ENCODE data around the gene DEFB132.
"Not testable (repeated sequence)": the region's sequence is repeated elsewhere in the genome, so short reads cannot be mapped to it uniquely, and the experiment has no call there.

The DEFB132 gene

DNA sequence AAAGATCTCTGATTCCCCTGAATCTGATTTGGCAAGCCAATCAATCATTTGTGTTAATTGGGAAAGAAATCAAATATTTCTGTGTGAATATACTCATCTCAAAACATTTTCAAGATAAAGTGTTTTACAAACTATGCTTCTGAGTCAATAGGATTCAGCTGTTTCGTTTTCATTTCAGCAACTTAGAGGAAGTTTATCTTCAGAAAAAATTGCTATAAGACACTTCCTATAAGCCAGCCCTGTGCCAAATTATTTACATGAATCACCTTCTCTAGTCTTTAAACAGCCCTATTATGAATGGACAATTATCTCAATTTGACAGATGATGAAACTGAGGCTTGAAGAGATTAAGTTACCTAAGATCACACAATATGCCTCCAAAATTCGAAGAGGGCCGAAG is 19.6 kb upstream of the DEFB132 start:
- Mint-ChIP-seq H3K27me3 (ENCODE audit: low read depth) (peaks cover 8% of the 10 kb centered on the region), H3K4me1 (ENCODE audit: low read depth) (peaks cover 14% of the 10 kb centered on the region), H3K4me3 (peak overlapping the region; percentile 80), H3K9me3 (no peaks in the 10 kb centered on the region), H3K27ac (peak overlapping the region; percentile 94), H3K36me3 (ENCODE audit: low read depth) (no peaks in the 10 kb centered on the region)
- no peak for DNase-seq (ENCODE audit: low spot score)

DNA sequence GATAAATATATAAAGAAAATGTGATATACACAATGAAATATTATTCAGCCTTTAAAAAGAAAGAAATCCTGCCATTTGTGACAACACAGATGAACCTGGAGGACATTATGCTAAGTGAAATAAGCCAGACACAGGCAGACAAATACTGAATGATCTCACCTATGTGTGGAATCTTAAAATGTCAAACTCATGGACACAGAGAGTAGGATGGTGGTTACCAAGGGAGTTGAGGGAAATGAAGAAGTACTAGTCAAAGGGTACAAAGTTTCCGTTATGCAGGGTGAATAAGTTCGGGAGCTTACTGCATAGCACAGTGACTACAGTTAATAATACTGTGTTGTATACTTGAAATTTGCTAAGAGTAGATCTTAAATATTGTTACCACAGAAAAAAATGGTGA is 14.6 kb upstream of the DEFB132 start:
- no peaks in the 10 kb centered on the region for H3K9me3 Mint-ChIP-seq
- H3K4me1 Mint-ChIP-seq (ENCODE audit: low read depth) = peaks cover 8% of the 10 kb centered on the region
- no peak for DNase-seq (ENCODE audit: low spot score)
- no peak overlapping the region for H3K27ac Mint-ChIP-seq
- peaks cover 22% of the 10 kb centered on the region for H3K27me3 Mint-ChIP-seq (ENCODE audit: low read depth)
- H3K4me3 Mint-ChIP-seq = no peak overlapping the region
- H3K36me3 Mint-ChIP-seq (ENCODE audit: low read depth) = no peaks in the 10 kb centered on the region

DNA sequence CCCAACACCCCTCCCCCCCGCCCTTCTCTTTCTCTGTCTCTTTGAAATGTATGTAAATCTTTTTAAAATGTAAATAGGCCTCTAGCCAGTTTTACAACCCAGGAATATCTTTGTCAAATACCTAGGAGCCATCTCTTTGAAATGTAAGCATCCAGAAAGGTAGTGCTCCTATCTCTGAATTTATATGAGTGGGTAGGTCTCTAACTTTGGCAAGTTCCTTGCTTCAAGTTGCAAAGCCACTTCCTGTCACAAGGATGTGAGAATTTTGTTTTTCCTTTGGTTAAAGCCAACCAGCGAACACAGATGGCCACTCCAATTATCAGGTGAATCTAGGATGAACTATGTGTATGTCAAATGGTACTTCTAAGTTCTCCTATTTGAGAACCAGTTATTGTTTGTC is 6.2 kb upstream of the DEFB132 start:
- Mint-ChIP-seq H3K4me3 (no peak overlapping the region), H3K27ac (no peak overlapping the region)

DNA sequence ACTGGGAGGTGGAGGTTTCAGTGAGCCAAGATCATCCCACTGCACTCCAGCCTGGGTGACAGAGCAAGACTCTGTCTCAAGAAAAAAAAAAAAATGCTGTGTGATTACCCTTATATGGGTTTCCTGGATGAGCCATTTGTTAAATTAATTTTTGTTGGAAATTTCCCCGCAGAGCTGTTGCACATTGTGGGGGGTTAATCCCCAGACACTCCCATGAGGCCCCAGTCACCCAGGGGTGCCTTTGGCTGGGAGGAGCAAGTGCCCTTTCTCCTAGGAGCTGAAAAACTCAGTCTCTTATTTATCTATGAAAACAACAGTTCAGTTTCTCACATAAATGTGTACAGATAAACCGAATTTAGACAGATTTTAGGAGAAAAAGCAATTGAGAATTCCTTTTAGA is 4.7 kb upstream of the DEFB132 start:
- no peak for DNase-seq (ENCODE audit: low spot score)
- Mint-ChIP-seq H3K27ac (no peak overlapping the region), H3K4me3 (no peak overlapping the region), H3K27me3 (ENCODE audit: low read depth) (no peaks in the 10 kb centered on the region), H3K4me1 (ENCODE audit: low read depth) (peaks cover 9% of the 10 kb centered on the region), H3K36me3 (ENCODE audit: low read depth) (no peaks in the 10 kb centered on the region), H3K9me3 (no peaks in the 10 kb centered on the region)

More for the DNA sequence above, 6.2 kb upstream of the DEFB132 start:
- no peaks in the 10 kb centered on the region for H3K9me3 Mint-ChIP-seq
- H3K27me3 Mint-ChIP-seq (ENCODE audit: low read depth) = no peaks in the 10 kb centered on the region
- DNase-seq (ENCODE audit: low spot score) = no peak
- no peaks in the 10 kb centered on the region for H3K36me3 Mint-ChIP-seq (ENCODE audit: low read depth)
- peaks cover 9% of the 10 kb centered on the region for H3K4me1 Mint-ChIP-seq (ENCODE audit: low read depth)

DNA sequence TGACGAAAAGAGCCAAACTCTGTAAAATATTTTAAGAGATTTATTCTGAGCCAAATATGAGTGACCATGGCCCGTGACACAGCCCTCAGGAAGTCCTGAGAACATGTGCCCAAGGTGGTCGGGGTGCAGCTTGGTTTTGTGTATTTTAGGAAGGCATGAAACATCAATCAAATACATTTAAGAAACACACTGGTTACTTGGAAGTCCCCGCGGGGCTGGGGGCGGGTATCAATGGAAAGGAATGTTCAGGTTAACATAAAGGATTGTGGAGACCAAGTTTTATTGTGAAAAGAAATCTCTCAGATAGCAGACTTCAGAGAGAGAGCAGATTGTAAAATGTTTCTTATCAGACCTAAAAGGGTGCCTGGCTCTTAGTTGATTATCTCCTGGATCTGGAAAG is 4.1 kb upstream of the DEFB132 start:
- not testable (repeated sequence) for H3K36me3 Mint-ChIP-seq (ENCODE audit: low read depth); H3K9me3 Mint-ChIP-seq; H3K27me3 Mint-ChIP-seq (ENCODE audit: low read depth); H3K4me3 Mint-ChIP-seq; DNase-seq (ENCODE audit: low spot score); H3K27ac Mint-ChIP-seq
- peaks cover 13% of the 10 kb centered on the region for H3K4me1 Mint-ChIP-seq (ENCODE audit: low read depth)

DNA sequence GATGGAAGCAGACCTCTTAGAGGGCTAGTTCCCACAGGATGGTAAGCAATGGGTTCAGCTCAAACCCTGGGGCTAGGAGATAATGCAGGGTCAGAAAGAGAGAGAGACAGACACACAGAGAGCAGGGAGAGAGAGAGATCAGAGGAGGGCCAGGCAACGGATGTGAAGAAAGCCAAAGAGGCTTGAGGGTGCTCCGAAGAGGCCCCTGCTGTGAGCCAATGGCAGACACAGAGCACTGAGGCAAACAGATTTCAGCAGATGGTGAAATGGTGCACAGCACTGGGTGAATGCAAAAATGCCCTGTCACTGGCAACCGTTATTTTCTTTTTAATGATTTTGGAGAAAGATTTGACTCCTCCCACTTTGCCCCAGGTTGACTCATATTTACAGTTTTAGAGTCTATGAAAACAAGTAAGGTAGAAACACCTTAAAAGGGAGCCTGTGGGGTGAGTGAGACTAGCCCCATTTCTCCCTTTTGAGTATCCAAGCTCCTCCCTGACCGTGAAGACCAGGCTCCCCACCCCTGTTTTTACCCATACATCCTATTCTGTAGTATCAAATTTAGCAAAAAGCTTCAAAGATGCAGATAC is 840 bp downstream of the DEFB132 start:
- H3K27me3 Mint-ChIP-seq (ENCODE audit: low read depth) = no peaks in the 10 kb centered on the region
- H3K27ac Mint-ChIP-seq = peak overlapping the region; percentile 39
- H3K9me3 Mint-ChIP-seq = no peaks in the 10 kb centered on the region

DNA sequence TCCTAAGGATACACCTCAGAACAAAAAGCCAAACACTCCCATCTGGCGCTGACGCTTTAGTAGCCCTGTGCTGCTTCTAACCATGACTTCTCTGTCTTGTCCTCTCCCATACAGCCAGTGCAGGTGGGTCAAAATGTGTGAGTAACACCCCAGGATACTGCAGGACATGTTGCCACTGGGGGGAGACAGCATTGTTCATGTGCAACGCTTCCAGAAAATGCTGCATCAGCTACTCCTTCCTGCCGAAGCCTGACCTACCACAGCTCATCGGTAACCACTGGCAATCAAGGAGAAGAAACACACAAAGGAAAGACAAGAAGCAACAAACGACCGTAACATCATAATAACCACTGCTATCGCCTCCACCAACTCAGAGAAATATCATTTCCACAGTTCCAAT is 1.4 kb downstream of the DEFB132 start:
- Mint-ChIP-seq H3K27ac (no peak overlapping the region), H3K4me1 (ENCODE audit: low read depth) (peaks cover 13% of the 10 kb centered on the region), H3K27me3 (ENCODE audit: low read depth) (no peaks in the 10 kb centered on the region), H3K4me3 (no peak overlapping the region), H3K9me3 (no peaks in the 10 kb centered on the region), H3K36me3 (ENCODE audit: low read depth) (no peaks in the 10 kb centered on the region)
- DNase-seq (ENCODE audit: low spot score) = no peak

More for the DNA sequence above, 840 bp downstream of the DEFB132 start:
- H3K4me1 Mint-ChIP-seq (ENCODE audit: low read depth) = peaks cover 13% of the 10 kb centered on the region
- no peak for DNase-seq (ENCODE audit: low spot score)
- no peaks in the 10 kb centered on the region for H3K36me3 Mint-ChIP-seq (ENCODE audit: low read depth)
- H3K4me3 Mint-ChIP-seq = peak overlapping the region; percentile 16

DNA sequence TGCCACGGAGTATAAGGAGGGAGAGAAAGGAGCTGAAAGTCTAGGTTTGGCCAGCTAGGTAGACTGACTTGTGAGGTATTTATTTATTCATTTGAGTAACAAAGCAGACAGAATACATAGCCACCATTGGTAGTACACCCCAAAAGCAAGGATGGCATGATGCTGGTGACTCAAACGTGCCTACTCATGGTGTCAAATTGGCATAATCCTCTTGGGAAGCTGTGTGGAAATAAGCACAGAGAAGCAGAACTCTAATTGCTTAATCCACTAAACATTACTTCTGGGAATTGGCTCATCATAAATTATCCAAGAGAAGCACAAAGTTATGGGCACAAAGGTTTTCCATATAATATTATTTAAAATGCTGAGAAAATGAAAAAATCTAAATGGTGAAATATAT is 2.5 kb downstream of the DEFB132 start:
- Mint-ChIP-seq H3K9me3 (no peaks in the 10 kb centered on the region), H3K27me3 (ENCODE audit: low read depth) (peaks cover 2% of the 10 kb centered on the region), H3K36me3 (ENCODE audit: low read depth) (no peaks in the 10 kb centered on the region), H3K4me3 (no peak overlapping the region), H3K27ac (no peak overlapping the region), H3K4me1 (ENCODE audit: low read depth) (peaks cover 13% of the 10 kb centered on the region)
- DNase-seq (ENCODE audit: low spot score) = no peak

DNA sequence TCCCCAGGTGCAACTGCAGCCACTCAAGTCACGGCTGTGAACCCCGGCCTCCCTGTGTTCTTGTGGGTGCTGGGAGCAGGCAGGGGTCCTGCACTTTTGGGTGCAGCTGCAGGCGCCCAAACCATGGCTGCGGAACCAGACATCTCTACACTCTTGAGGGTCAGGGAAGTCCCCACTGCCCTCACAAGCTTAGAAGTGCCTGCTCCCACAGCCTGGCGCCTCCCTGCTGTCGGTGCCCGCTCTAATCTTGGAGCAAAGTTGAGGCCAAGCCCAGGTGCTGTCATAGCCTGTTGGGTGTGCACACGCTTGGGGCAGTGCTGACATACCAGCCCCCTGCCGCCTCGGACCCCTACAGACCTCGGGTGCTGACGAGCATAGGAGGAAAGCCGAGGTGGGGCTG is 6.2 kb downstream of the DEFB132 start:
- H3K4me3 Mint-ChIP-seq = no peak overlapping the region
- H3K27me3 Mint-ChIP-seq (ENCODE audit: low read depth) = peaks cover 10% of the 10 kb centered on the region
- no peaks in the 10 kb centered on the region for H3K9me3 Mint-ChIP-seq
- no peaks in the 10 kb centered on the region for H3K36me3 Mint-ChIP-seq (ENCODE audit: low read depth)
- no peak for DNase-seq (ENCODE audit: low spot score)
- H3K27ac Mint-ChIP-seq = no peak overlapping the region
- peaks cover 18% of the 10 kb centered on the region for H3K4me1 Mint-ChIP-seq (ENCODE audit: low read depth)

DNA sequence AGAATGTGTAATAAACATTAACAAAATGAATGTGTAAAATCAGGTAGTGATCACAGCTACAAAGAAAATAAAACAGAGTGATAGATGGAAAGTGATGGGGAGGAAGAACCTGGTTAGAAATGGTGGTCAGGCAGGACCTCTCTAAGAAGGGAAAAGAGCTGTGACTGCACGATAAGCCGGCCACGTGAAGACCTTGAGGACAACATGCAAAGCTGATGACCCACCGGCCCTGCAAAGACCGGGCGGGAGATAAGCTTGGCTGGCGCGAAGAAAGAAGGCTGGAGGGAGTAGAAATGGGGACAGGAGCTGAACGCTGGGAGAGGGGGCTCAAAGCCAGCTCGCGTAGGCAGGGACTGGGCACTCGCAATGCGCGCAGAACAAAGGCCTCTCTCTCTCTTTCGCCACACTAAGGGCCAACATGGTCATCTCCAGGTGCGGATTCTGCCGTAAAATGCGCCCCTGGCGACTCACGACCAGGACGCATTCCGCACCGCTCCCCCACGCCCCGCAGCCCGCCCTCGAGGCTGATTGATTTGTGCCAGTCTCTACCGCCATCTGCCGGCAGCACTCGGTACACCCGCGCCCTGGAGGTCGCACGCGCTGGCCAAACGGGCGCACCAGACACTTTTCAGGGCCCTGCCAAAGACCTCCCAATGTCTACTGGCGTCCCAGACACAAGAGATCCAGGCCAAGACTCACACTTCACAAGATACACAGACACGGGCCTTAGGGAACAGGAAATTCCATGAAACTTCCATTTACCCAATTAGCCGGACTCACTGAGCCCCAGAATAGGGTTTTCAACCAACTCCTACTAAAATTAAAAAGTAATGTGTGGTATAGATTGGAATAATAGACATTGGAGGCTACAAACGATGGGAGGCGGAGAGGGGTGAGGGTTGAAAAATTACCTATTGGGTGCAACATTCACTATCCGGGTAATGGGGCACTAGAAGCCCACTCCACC is 9.4 kb downstream of the DEFB132 start:
- H3K36me3 Mint-ChIP-seq (ENCODE audit: low read depth) = no peaks in the 10 kb centered on the region
- H3K4me3 Mint-ChIP-seq = peak overlapping the region; percentile 87
- peak; percentile 84 for DNase-seq (ENCODE audit: low spot score)
- H3K4me1 Mint-ChIP-seq (ENCODE audit: low read depth) = peaks cover 11% of the 10 kb centered on the region
- H3K9me3 Mint-ChIP-seq = no peaks in the 10 kb centered on the region
- H3K27ac Mint-ChIP-seq = peak overlapping the region; percentile 7
- H3K27me3 Mint-ChIP-seq (ENCODE audit: low read depth) = peaks cover 10% of the 10 kb centered on the region

DNA sequence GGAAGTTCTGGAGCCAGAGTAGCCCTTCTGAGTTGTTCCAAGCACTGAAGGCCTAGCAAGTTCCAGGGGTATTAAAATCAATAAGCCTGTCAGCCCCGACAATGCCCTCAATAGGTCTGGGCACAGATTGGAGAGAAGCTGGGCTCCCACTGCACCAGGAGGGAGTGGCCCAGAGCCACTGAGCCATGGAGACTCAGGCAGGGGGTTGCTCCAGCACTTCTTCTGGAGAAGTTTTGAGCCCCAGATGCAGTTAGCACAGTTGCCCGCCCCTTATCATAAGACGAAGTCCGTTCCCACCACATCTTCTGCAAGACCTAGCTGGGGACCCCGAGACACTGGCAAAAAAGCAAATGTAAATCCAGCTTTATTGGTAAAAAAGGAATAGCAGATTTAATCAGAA is 13.0 kb downstream of the DEFB132 start:
- H3K36me3 Mint-ChIP-seq (ENCODE audit: low read depth) = no peaks in the 10 kb centered on the region
- peaks cover 11% of the 10 kb centered on the region for H3K4me1 Mint-ChIP-seq (ENCODE audit: low read depth)
- peaks cover 8% of the 10 kb centered on the region for H3K27me3 Mint-ChIP-seq (ENCODE audit: low read depth)
- no peak overlapping the region for H3K4me3 Mint-ChIP-seq
- no peak for DNase-seq (ENCODE audit: low spot score)
- H3K9me3 Mint-ChIP-seq = no peaks in the 10 kb centered on the region
- no peak overlapping the region for H3K27ac Mint-ChIP-seq

DNA sequence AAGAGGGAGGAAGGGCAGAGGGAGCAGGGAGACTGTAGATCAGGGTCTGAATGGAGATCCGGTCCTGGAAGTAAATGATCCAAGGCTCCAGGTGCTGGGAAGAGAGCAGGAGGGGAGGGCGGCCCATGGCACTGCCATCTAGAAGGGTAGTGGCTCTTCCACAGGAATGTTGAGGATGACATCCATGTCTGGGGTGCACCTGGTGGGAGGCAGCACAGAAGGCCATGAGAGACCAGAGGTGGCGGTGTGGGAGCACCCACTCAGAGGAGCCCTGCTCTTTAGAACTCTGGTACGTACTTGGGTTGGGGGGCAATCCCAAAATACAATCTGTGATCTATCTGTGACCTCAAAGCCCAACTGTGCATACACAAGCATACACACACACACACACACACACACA is 13.5 kb downstream of the DEFB132 start:
- no peak for DNase-seq (ENCODE audit: low spot score)
- Mint-ChIP-seq H3K4me1 (ENCODE audit: low read depth) (peaks cover 10% of the 10 kb centered on the region), H3K27ac (no peak overlapping the region)

DNA sequence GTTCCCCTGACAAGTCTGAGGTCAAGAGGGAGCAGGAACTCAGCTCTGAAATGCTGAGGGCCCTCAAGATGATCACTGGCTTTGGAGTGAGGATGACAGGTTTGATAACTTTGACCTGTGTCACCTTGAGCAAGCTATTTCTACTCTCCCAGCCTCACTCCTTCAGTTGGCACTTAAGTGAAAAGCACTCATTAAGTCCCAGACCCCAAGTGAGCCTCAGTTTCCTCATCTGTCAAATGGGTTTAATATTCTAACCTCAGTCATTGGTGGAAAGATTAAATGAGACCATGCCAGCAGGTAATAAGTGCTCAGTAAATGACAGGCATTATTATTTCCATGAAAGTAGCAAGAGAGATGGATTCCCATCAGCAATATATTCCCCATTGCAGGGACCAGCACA is 14.0 kb downstream of the DEFB132 start:
- Mint-ChIP-seq H3K4me3 (no peak overlapping the region), H3K36me3 (ENCODE audit: low read depth) (peaks cover 4% of the 10 kb centered on the region), H3K4me1 (ENCODE audit: low read depth) (peaks cover 6% of the 10 kb centered on the region), H3K27me3 (ENCODE audit: low read depth) (peaks cover 6% of the 10 kb centered on the region), H3K9me3 (no peaks in the 10 kb centered on the region), H3K27ac (no peak overlapping the region)
- DNase-seq (ENCODE audit: low spot score) = no peak

More for the DNA sequence above, 13.5 kb downstream of the DEFB132 start:
- no peaks in the 10 kb centered on the region for H3K9me3 Mint-ChIP-seq
- no peak overlapping the region for H3K4me3 Mint-ChIP-seq
- peaks cover under 1% of the 10 kb centered on the region for H3K36me3 Mint-ChIP-seq (ENCODE audit: low read depth)
- H3K27me3 Mint-ChIP-seq (ENCODE audit: low read depth) = peaks cover 8% of the 10 kb centered on the region

DNA sequence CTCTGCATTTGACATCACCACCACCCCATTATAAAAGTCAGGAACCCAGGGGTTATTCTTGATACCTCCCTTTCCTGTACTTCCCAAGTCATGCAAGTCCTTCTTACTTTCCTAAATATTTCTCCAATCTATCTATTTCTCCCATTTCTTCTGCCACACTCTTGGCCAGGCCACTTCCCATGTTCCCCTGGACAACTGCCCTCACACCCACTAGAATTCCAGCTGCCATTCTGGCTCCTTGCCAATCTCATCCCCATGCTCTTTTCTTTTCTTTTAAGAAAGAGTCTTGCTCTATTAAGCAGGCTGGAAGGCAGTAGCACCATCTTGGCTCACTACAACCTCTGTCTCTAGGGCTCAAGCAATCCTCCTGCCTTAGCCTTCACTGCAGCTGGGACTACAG is 15.2 kb downstream of the DEFB132 start:
- no peaks in the 10 kb centered on the region for H3K9me3 Mint-ChIP-seq
- no peaks in the 10 kb centered on the region for H3K4me1 Mint-ChIP-seq (ENCODE audit: low read depth)
- H3K36me3 Mint-ChIP-seq (ENCODE audit: low read depth) = peaks cover 4% of the 10 kb centered on the region
- no peak for DNase-seq (ENCODE audit: low spot score)
- H3K4me3 Mint-ChIP-seq = no peak overlapping the region
- H3K27ac Mint-ChIP-seq = no peak overlapping the region
- peaks cover 4% of the 10 kb centered on the region for H3K27me3 Mint-ChIP-seq (ENCODE audit: low read depth)
